IMR-90 (cell line): Measurements from ENCODE around the gene PALLD. TPM values are rescaled to one million over a fixed set of nuclear protein-coding genes. Genes with fewer than 3 reads are reported as not detected.

Experiments
- ATAC-seq: fragments of 200-7000 bp; cut with Tn5 transposase; 2 replicates; pipeline ENCODE4 v1.9.1; 2020; ENCODE audit warnings: low read depth, mild to moderate bottlenecking, moderate library complexity
- BruUV-seq: library from RNA; stranded (reverse); fragments of 400-500 nt; replicated peaks from 2 replicates; lab custom pipeline; 2021; lab: Mats Ljungman, UMichigan
- CTCF ChIA-PET: fragments of 300-600 bp; formaldehyde crosslinking; extraction: SDS; loops from one replicate; lab custom pipeline; 2021; ENCODE audit warnings: antibody characterized with exemption; lab: Yijun Ruan, JAX
- POLR2A ChIA-PET: fragments of 300-600 bp; sonication (Branson Sonifier 250); formaldehyde crosslinking; loops from one replicate; lab custom pipeline; 2022; ENCODE audit warnings: antibody characterized with exemption; ENCODE audit not compliant: unreplicated experiment; lab: Charles Lee
- DNase-seq: peaks from one replicate; pipeline ENCODE4 v3.0.0; 2013
- H2AFZ ChIP-seq: replicated peaks from 2 replicates; pipeline ENCODE3; 2013; ENCODE audit warnings: low read length, mild to moderate bottlenecking; ENCODE audit not compliant: poor library complexity
- H2AK5ac ChIP-seq: 2 replicates; pipeline ENCODE4 v1.6.1; 2013; ENCODE audit warnings: low read depth, low read length, inconsistent platforms
- H2AK9ac ChIP-seq: replicated peaks from 2 replicates; pipeline ENCODE3; 2013; ENCODE audit warnings: mild to moderate bottlenecking, low read depth, low read length, moderate library complexity; ENCODE audit not compliant: poor library complexity
- H2BK120ac ChIP-seq: 2 replicates; pipeline ENCODE4 v1.6.1; 2013; ENCODE audit warnings: low read depth, low read length, inconsistent platforms
- H2BK15ac ChIP-seq: 3 replicates; pipeline ENCODE4 v1.6.1; 2013; ENCODE audit warnings: low read depth, low read length, inconsistent platforms
- H2BK20ac ChIP-seq: 2 replicates; pipeline ENCODE4 v1.6.1; 2013; ENCODE audit warnings: low read depth, mild to moderate bottlenecking, inconsistent platforms, low read length, moderate library complexity
- H2BK5ac ChIP-seq: 2 replicates; pipeline ENCODE4 v1.6.1; 2013; ENCODE audit warnings: mild to moderate bottlenecking, low read depth, low read length, inconsistent platforms; ENCODE audit not compliant: poor library complexity, severe bottlenecking
- H3K14ac ChIP-seq: replicated peaks from 2 replicates; pipeline ENCODE4 v1.6.1; 2013; ENCODE audit warnings: low read depth, low read length, inconsistent platforms
- H3K18ac ChIP-seq: 2 replicates; pipeline ENCODE4 v1.6.1; 2013; ENCODE audit warnings: low read depth, low read length, control low read depth
- H3K23ac ChIP-seq: 2 replicates; pipeline ENCODE4 v1.6.1; 2013; ENCODE audit warnings: low read depth, low read length, inconsistent platforms
- H3K27ac ChIP-seq: 2 replicates; pipeline ENCODE4 v1.5.1; 2013; ENCODE audit warnings: mild to moderate bottlenecking, control low read depth, low read length; ENCODE audit not compliant: insufficient read depth
- H3K27me3 ChIP-seq: 2 replicates; pipeline ENCODE4 v1.6.1; 2013; ENCODE audit warnings: low read length; ENCODE audit not compliant: control insufficient read depth, insufficient read depth
- H3K36me3 ChIP-seq: 2 replicates; pipeline ENCODE4 v1.6.1; 2013; ENCODE audit warnings: low read length, mixed read lengths; ENCODE audit not compliant: control insufficient read depth, insufficient read depth
- H3K4ac ChIP-seq: 2 replicates; pipeline ENCODE4 v1.6.1; 2013; ENCODE audit warnings: low read depth, low read length, inconsistent platforms
- H3K4me1 ChIP-seq: 2 replicates; pipeline ENCODE4 v1.6.1; 2013; ENCODE audit warnings: low read length, mixed read lengths; ENCODE audit not compliant: control insufficient read depth, insufficient read depth
- H3K4me2 ChIP-seq: 2 replicates; pipeline ENCODE4 v1.6.1; 2013; ENCODE audit warnings: low read depth, mild to moderate bottlenecking, control low read depth, low read length, moderate library complexity
- H3K4me3 ChIP-seq: 2 replicates; pipeline ENCODE4 v1.5.1; 2013; ENCODE audit warnings: low read depth, mild to moderate bottlenecking, control low read depth, low read length, moderate library complexity; ENCODE audit not compliant: insufficient read depth
- H3K56ac ChIP-seq: 2 replicates; pipeline ENCODE4 v1.6.1; 2013; ENCODE audit warnings: low read length, inconsistent platforms; ENCODE audit not compliant: insufficient read depth; ENCODE audit errors: extremely low read depth
- H3K79me1 ChIP-seq, 2 experiments: 2 replicates each; pipeline ENCODE4 v1.6.1; 2013; ENCODE audit warnings: low read length in 2 of 2, inconsistent platforms in 1 of 2, low read depth in 1 of 2
- H3K9ac ChIP-seq: 2 replicates; pipeline ENCODE4 v1.6.1; 2013; ENCODE audit warnings: low read depth, low read length, control low read depth
- H3K9me1 ChIP-seq: 2 replicates; pipeline ENCODE4 v1.6.1; 2013; ENCODE audit warnings: low read length, inconsistent platforms; ENCODE audit not compliant: insufficient read depth
- H3K9me3 ChIP-seq: 2 replicates; pipeline ENCODE4 v1.6.1; 2013; ENCODE audit warnings: low read length; ENCODE audit not compliant: control insufficient read depth, insufficient read depth
- H4K20me1 ChIP-seq: 2 replicates; pipeline ENCODE4 v1.6.1; 2013; ENCODE audit warnings: low read length, inconsistent platforms; ENCODE audit not compliant: insufficient read depth
- H4K5ac ChIP-seq: 2 replicates; pipeline ENCODE4 v1.6.1; 2013; ENCODE audit warnings: mild to moderate bottlenecking, low read depth, low read length, control low read depth
- H4K8ac ChIP-seq, 2 experiments: 2 replicates each; pipeline ENCODE4 v1.6.1; 2013; ENCODE audit warnings: low read depth in 2 of 2, low read length in 2 of 2, control low read depth in 1 of 2, inconsistent platforms in 1 of 2
- H4K91ac ChIP-seq: 2 replicates; pipeline ENCODE4 v1.6.1; 2013; ENCODE audit warnings: low read depth, low read length, inconsistent platforms; ENCODE audit not compliant: insufficient read depth
- BHLHE40 ChIP-seq: fragments of 150-350 bp; IDR thresholded peaks from 2 replicates; pipeline ENCODE4 v1.6.1; 2016; ENCODE audit warnings: mild to moderate bottlenecking, low read depth, low read length
- CEBPB ChIP-seq: IDR thresholded peaks from 2 replicates; pipeline ENCODE4 v1.6.1; 2012; ENCODE audit warnings: low read depth, low read length, improper control_type of control experiment
- CHD1 ChIP-seq: IDR thresholded peaks from 2 replicates; pipeline ENCODE4 v1.6.1; 2012; ENCODE audit warnings: low read depth, low read length, improper control_type of control experiment
- CTCF ChIP-seq: conservative IDR thresholded peaks from 2 replicates; pipeline ENCODE4 v1.5.1; 2012; ENCODE audit warnings: mild to moderate bottlenecking, low read depth, low read length, improper control_type of control experiment
- ELK1 ChIP-seq: fragments of 150-350 bp; IDR thresholded peaks from 2 replicates; pipeline ENCODE4 v1.6.1; 2016; ENCODE audit warnings: low read depth, mild to moderate bottlenecking, low read length, moderate library complexity, borderline replicate concordance
- FOS ChIP-seq: fragments of 150-350 bp; IDR thresholded peaks from 2 replicates; pipeline ENCODE4 v1.6.1; 2016; ENCODE audit warnings: low read depth, low read length
- MAFK ChIP-seq: IDR thresholded peaks from 2 replicates; pipeline ENCODE4 v1.6.1; 2012; ENCODE audit warnings: low read depth, low read length, improper control_type of control experiment
- MAZ ChIP-seq: IDR thresholded peaks from 2 replicates; pipeline ENCODE4 v1.6.1; 2012; ENCODE audit warnings: low read depth, mild to moderate bottlenecking, low read length, improper control_type of control experiment, moderate library complexity, borderline replicate concordance
- MXI1 ChIP-seq: IDR thresholded peaks from 2 replicates; pipeline ENCODE4 v1.6.1; 2012; ENCODE audit warnings: low read depth, mild to moderate bottlenecking, low read length, moderate library complexity, borderline replicate concordance
- POLR2A ChIP-seq: IDR thresholded peaks from 2 replicates; pipeline ENCODE4 v1.6.1; 2012; ENCODE audit warnings: mild to moderate bottlenecking, low read depth, low read length
- RAD21 ChIP-seq: IDR thresholded peaks from 2 replicates; pipeline ENCODE4 v1.6.1; 2012; ENCODE audit warnings: low read length, improper control_type of control experiment
- RCOR1 ChIP-seq: IDR thresholded peaks from 2 replicates; pipeline ENCODE4 v1.6.1; 2012; ENCODE audit warnings: mild to moderate bottlenecking, low read length, improper control_type of control experiment; ENCODE audit not compliant: insufficient replicate concordance
- RFX5 ChIP-seq: IDR thresholded peaks from 2 replicates; pipeline ENCODE4 v1.8.0; 2012; ENCODE audit warnings: low read depth, mild to moderate bottlenecking, low read length, moderate library complexity
- USF2 ChIP-seq: fragments of 150-350 bp; IDR thresholded peaks from 2 replicates; pipeline ENCODE4 v1.6.1; 2017; ENCODE audit warnings: mild to moderate bottlenecking, antibody characterized with exemption, low read length, low read depth
- WGBS, 2 experiments: methylation state at CpG; one replicate each; pipeline versions ENCODE4 v1.1.5 to v1.1.7; 2013; ENCODE audit warnings: missing lambda C conversion rate in 2 of 2; ENCODE audit not compliant: insufficient read length in 1 of 2; ENCODE audit errors: extremely low coverage in 2 of 2; 5-methylcytosine and 5-hydroxymethylcytosine counted together
- dilution Hi-C: fragments of 300-500 bp; cut with HindIII; formaldehyde crosslinking; loops from one replicate; pipeline ENCODE4 v1.14.3; 2018; ENCODE audit warnings: low sequenced_read_pairs; ENCODE audit not compliant: unreplicated experiment
- in situ Hi-C: fragments of 300-500 bp; cut with MboI; formaldehyde crosslinking; loops from 3 replicates; pipeline ENCODE4 v1.14.3; 2019; ENCODE audit warnings: low sequenced_read_pairs, inconsistent platforms, mixed read lengths
- intact Hi-C: fragments of 100-400 bp; cut with micrococcal nuclease; formaldehyde crosslinking; loops from 2 replicates; pipeline ENCODE4 v1.10.0; 2022
- polyA plus RNA-seq, 3 experiments: library from polyadenylated mRNA; depleted of rRNA; stranded (reverse); fragments of >200 nt; gene quantifications; 2 replicates each; pipeline ENCODE4 v1.2.3, GENCODE V29; 2012; ENCODE audit warnings: low replicate concordance in 1 of 3
- total RNA-seq: library from RNA; depleted of rRNA; stranded (reverse); fragments of >200 nt; gene quantifications from 2 replicates; pipeline ENCODE4 v1.2.3, GENCODE V29; 2012

PALLD gene
- total and polyA plus RNA-seq, 2 of the 4 experiments (the other 2 are of a cell fraction), result 91.0 to 91.9 TPM

DNA sequence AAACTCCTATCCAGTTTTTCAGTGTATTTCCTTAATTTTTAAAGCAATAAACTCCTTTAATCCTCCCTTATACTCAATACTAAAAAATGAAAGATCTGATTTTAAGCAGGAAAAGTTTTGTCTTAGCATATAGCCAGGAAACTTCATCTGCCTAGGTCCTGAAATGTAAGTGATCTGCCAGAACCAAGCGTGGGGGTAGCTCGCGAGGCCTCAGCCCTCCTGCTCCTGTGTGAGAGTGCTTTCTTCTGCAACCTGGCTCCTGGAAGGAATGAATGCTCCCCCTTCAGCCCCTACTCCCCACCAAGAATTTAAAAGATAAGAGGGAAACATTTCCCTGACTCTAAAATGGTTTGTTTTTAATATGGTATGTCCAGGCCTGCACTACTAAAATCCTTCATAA is 353.1 kb downstream of the PALLD start:
- H2AK5ac ChIP-seq, result no peak overlapping the region
- peak overlapping the region; percentile 49; the same call in 1 of the 2 replicates for H2BK120ac ChIP-seq
- no peak overlapping the region for H2AFZ ChIP-seq
- 0 out of 2 replicates have a peak overlapping the region, but pooled peaks have one; percentile 10 for H3K14ac ChIP-seq
- H2BK5ac ChIP-seq, result no peak overlapping the region
- no peak for DNase-seq
- peaks cover 21% of the 10 kb centered on the region for H3K36me3 ChIP-seq
- ChIA-PET POLR2A (no interaction called here), CTCF (interaction anchor here (1.6 kb wide), 1 partner anchor 140 kb away, joined by 4 read pairs; no protein-coding TSS in a partner anchor)
- BruUV-seq, result no TSS peak
- H3K56ac ChIP-seq, result no peak overlapping the region; the same call in 1 of the 2 replicates
- H4K20me1 ChIP-seq, result peaks cover 41% of the 10 kb centered on the region
- no peak overlapping the region for H2AK9ac ChIP-seq
- WGBS, 2 experiments, result no CpG with 5 or more reads among the region's 3 CpGs
- no peak for ATAC-seq
- H3K27ac ChIP-seq, result peak overlapping the region; percentile 8; the same call in 1 of the 2 replicates
- in situ Hi-C loops (no loop called here), intact Hi-C loops (loop anchor here (5.0 to 10.0 kb wide), 2 partner anchors 138 to 335 kb away; no protein-coding TSS in a partner anchor), dilution Hi-C loops (no loop called here)
- H4K91ac ChIP-seq, result no peak overlapping the region
- H4K8ac ChIP-seq, result peak overlapping the region in 1 of 2 experiments; percentile 30; a peak in 1 of 4 replicates
- peak overlapping the region; percentile 43; the same call in 1 of the 2 replicates for H3K23ac ChIP-seq
- H3K4me3 ChIP-seq, result no peak overlapping the region
- no peak overlapping the region for H3K9ac ChIP-seq
- H3K4ac ChIP-seq, result peak overlapping the region; percentile 44; the same call in 1 of the 2 replicates
- H3K79me1 ChIP-seq, result peaks cover 23 to 75% of the 10 kb centered on the region in 2 experiments
- no peak overlapping the region for H2BK15ac ChIP-seq
- peaks cover 19% of the 10 kb centered on the region for H3K4me1 ChIP-seq
- no peak overlapping the region for H3K18ac ChIP-seq
- no peak overlapping the region for H3K4me2 ChIP-seq
- no peak overlapping the region for H4K5ac ChIP-seq
- no peaks in the 10 kb centered on the region for H3K9me3 ChIP-seq
- H2BK20ac ChIP-seq, result peak overlapping the region; percentile 52; the same call in 1 of the 2 replicates
- peaks cover 11% of the 10 kb centered on the region for H3K9me1 ChIP-seq
- H3K27me3 ChIP-seq, result no peaks in the 10 kb centered on the region
- TF ChIP-seq ELK1 (no peak), MXI1 (no peak), BHLHE40 (no peak), RCOR1 (no peak), POLR2A (no peak), RFX5 (no peak), MAZ (no peak), MAFK (no peak), USF2 (no peak), FOS (no peak), CTCF (no peak), CEBPB (no peak), CHD1 (no peak), RAD21 (no peak)
